KBM-7 (cell line): ENCODE data around the gene ZSCAN20.
"Not testable (repeated sequence)": the region's sequence is repeated elsewhere in the genome, so short reads cannot be mapped to it uniquely, and the experiment has no call there.

Experiments
- DNase-seq: peaks from one replicate; pipeline ENCODE4 v3.0.0-alpha.2; 2015
- in situ Hi-C: fragments of 300-500 bp; cut with MboI; formaldehyde crosslinking; loops from 2 replicates; pipeline ENCODE4 v1.14.3; 2020; ENCODE audit warnings: low sequenced_read_pairs, low pct_unique_long_range_greater_than_20kb, mixed read lengths

Gene ZSCAN20

DNA sequence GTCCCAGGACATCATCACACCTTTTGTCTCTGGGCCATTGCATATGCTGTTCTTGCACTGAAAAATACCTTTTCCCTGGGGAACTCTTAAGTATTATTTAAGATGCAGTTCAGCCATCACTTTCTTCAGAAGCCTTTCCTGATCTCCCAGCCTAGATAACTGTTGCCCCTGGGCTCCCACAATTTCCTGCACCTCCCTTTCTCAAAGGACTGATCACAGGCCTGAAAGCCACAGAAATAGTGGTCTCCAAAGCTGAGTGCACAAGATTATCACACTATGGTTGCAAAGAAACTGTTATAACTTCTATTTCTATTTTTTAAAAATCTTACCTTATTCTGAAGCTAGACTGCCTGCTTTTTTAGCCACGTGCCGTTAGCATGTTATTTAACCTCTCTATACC is 2.8 kb upstream of the ZSCAN20 start:
- DNase-seq: no peak
- in situ Hi-C loops: loop anchor here (25.0 kb wide), 1 partner anchor 332 kb away; no protein-coding TSS in a partner anchor

DNA sequence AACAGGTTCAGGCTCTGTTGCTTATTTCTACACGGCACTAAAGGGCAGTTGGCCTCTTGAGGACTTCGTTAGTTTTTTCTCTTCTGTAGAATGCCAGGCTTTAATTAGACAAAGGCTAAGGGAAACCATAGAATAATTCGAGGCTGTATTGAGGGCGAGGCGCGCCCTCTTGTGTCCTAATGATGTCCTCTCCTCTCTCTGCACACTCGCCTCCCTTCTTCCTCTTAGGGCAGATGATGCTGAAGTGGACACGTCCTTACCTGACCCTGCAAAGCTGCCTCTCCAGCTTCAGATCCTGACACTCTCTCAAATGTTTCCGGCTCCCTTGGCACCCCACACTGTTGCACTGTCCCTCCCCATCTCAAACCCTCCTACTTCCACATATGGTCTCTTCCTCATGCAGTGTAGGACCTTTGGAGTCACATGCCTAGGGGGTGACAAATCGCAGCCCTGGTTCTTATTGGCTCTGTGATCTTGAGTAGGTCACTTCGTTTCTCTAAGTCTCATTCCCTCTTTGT is 1.9 kb upstream of the ZSCAN20 start:
- peak; percentile 94 for DNase-seq

GRCh38 chr1:33471416-33471815 is 1.0 kb upstream of the ZSCAN20 start:
- in situ Hi-C loops: loop anchor here (25.0 kb wide), 1 partner anchor 334 kb away; no protein-coding TSS in a partner anchor
- no peak for DNase-seq

More for the DNA sequence above, 1.9 kb upstream of the ZSCAN20 start:
- in situ Hi-C loops: loop anchor here (25.0 kb wide), 1 partner anchor 333 kb away; no protein-coding TSS in a partner anchor

- in situ Hi-C loops: loop anchor here (25.0 kb wide), 1 partner anchor 337 kb away; no protein-coding TSS in a partner anchor
- no peak for DNase-seq
These were observed 1.5 kb downstream of the ZSCAN20 start for GRCh38 chr1:33473900-33474299.

GRCh38 chr1:33477451-33477850 is 5.0 kb downstream of the ZSCAN20 start:
- in situ Hi-C loops: no loop called here
- DNase-seq: no peak

GRCh38 chr1:33482412-33482811 is 10.0 kb downstream of the ZSCAN20 start:
- no peak for DNase-seq
- in situ Hi-C loops: no loop called here

DNA sequence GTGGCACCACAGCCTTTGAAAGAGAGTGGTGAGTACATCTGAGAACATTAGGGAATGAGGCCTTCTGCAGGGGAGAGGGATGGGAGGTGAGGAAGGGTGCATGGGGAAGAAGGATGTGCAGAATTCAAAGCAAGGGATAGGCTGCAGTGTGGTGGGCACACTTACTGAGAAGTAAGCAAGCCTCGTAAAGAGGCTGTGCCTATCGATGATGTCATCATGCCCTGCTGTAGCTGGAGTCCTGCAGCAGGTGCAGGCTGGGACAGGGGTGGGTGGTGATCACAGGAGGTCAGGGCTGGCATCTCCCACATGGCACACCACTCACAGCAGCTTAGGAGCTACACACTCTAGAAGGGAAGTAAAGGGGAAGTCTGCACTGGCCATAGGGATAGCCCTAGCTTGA is 16.2 kb downstream of the ZSCAN20 start:
- in situ Hi-C loops: no loop called here
- no peak for DNase-seq

- in situ Hi-C loops: no loop called here
- no peak for DNase-seq
These were observed 22.5 kb downstream of the ZSCAN20 start for GRCh38 chr1:33494929-33495328.

- in situ Hi-C loops: no loop called here
- no peak for DNase-seq
These were observed 25.0 kb downstream of the ZSCAN20 start for GRCh38 chr1:33497410-33497809.

GRCh38 chr1:33500547-33500946 is 28.1 kb downstream of the ZSCAN20 start:
- DNase-seq: no peak
- in situ Hi-C loops: no loop called here

GRCh38 chr1:33501309-33501708 is 28.9 kb downstream of the ZSCAN20 start:
- in situ Hi-C loops: no loop called here
- DNase-seq: no peak

DNA sequence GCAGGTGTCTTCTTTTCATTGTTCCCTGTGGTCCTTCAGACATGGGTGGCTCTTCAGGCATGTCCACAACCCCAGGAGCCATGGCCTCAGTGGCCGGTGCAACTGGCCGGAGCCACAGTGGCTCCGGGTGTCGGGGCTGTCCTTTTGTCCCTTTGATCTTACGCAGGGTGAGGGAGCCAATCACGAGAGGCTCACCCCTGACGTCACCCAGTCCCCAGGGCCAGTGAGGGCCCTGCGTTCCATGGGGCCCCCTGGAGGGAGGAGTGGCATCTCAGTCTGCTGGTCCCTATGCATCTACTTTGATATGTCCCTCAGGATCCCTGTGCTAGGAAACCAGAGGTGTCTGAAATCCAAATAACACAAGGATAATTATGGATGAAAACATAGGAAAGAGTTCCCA is 29.3 kb downstream of the ZSCAN20 start:
- in situ Hi-C loops: no loop called here
- no peak for DNase-seq

GRCh38 chr1:33502726-33503125 is 30.3 kb downstream of the ZSCAN20 start:
- in situ Hi-C loops: no loop called here
- no peak for DNase-seq

GRCh38 chr1:33503506-33503905 is 31.1 kb downstream of the ZSCAN20 start:
- in situ Hi-C loops: no loop called here
- no peak for DNase-seq

DNA sequence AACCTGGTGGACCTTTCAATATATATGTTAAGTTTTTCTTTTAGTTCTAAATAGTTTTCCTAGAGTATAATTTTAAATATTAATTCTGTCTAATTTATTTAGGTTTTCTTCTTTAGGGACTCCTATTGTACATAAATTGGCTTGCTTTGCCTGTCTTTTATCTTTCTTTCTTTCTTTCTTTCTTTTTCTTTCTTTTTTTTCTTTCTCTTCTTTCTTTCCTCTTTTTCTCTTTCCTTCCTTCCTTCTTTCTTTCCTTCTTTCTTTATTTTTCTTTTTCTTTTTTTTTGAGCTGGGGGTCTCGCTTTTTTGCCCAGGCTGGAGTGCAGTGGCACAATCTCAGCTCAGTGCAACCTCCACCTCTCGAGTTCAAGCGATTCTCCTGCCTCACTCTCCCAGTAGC is 35.2 kb downstream of the ZSCAN20 start:
- in situ Hi-C loops: no loop called here

DNA sequence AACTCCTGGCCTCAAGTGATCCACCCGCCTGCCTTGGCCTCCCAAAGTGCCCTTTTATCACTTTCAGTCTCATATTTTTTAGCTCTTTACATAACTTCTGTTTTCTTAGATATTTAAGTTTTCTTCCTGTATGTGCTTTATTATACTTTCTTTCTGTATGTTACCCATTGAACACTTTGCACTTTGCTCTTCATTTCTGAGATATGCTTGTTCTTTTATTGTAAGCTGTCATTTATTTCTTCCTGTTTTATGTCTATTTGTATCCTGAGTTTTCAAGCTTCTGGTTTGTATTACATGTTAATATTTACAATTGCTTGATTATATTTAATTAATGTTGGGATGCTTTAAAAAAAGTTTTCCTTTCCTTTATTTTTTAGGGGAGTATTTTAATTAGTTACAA is 35.7 kb downstream of the ZSCAN20 start:
- DNase-seq: no peak
- in situ Hi-C loops: no loop called here

More for the DNA sequence above, 35.2 kb downstream of the ZSCAN20 start:
- no peak for DNase-seq

DNA sequence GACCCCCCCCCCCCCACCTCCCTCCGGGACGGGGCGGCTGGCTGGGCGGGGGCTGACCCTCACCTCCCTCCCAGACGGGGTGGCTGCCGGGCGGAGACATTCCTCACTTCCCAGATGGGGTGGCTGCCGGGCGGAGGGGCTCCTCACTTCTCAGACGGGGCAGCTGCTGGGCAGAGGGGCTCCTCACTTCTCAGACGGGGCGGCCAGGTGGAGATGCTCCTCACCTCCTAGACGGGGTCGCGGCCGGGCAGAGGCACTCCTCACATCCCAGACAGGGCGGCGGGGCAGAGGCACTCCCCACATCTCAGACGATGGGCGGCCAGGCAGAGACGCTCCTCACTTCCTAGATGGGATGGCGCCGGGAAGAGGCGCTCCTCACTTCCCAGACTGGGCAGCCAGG is 36.8 kb downstream of the ZSCAN20 start:
- DNase-seq, in situ Hi-C loops: not testable (repeated sequence)

DNA sequence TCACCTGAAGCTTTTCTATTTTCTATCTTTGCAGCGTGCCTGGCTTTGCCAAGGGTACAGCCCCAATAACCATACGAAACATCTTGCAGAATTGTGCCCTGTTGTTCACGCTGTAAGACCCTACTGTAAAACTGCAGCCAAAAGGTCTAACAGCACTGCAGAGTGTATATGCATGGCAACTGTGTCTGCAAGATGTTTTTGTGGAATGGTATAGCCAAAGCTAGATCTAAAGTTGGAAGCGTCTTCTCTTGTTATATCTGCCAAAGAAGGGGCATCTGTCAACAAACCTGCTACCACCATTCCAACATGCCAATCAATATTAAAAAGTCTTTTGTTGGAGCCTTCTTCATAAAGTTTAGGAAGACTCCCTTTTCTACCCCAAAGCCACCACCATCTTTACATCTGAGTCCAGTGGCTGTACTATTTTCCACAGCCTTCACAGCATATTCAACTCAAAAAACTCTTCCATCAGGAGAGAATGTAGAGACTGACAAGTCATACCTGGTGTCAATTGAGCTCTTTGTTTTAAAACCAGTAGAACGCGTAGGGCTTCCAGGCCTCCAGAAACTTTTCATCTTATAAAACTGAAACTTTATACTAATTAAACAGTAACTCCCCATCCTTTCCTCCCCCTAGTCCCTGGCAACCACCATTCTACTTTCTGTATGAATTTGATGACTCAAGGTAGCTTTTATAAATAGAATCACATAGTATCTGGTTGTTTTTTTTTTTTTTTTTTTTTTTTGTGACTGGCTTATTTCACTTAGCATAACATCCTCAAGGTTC is 40.0 kb downstream of the ZSCAN20 start:
- no peak for DNase-seq
- in situ Hi-C loops: no loop called here

- no peak for DNase-seq
- in situ Hi-C loops: no loop called here
These were observed 42.7 kb downstream of the ZSCAN20 start for GRCh38 chr1:33515112-33515511.

DNA sequence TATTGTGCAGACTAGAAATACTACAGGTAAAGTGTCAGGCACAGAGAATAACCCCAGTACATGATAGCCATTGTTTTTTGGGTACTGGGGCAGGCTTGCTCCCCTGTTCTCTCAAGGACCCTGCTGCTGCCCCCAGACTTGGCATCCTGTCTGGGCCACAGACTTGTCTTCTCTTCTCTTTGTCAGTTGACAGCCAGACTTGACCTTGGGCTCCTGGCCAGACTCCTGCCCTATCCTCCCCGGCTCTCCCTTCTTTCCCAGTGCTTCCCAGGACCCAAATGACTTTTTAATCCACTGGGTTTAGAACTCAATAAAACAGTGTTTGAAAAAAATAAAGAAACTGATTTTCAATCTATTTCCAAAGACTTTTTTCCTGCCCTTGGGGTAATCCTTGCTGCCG is 43.2 kb downstream of the ZSCAN20 start:
- in situ Hi-C loops: no loop called here
- no peak for DNase-seq

DNA sequence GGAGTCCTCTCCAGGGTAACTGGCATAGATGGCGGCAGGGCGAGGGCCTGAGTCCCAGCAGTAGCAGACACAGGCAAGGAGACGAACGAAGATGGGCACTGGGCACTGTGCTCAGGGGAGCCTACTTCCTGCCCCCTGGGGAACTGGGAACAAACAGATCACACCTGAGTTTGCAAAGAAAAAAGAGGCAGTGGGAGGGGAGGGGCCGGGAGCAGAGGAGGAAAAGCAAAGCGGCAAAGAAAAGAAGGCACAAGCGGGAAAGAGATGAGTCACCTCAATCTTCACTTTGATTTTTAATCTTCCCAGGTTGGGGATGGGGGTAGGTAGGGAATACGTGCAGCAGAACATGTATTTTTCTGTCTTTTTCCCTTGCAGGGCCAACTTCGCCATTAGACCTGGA is 44.0 kb downstream of the ZSCAN20 start:
- DNase-seq: no peak
- in situ Hi-C loops: no loop called here
